ENCODE measurements around the gene ABLIM2.
"Not testable (repeated sequence)": the region's sequence is repeated elsewhere in the genome, so short reads cannot be mapped to it uniquely, and the experiment has no call there.

Gene ABLIM2

GRCh38 chr4:8155660-8156421 lies 2.8 kb downstream of the ABLIM2 start:
- no peak for DNase-seq

- no peak for DNase-seq
These were observed 3.6 kb downstream of the ABLIM2 start for GRCh38 chr4:8155048-8155447.

- no peak for DNase-seq
These were observed 5.2 kb downstream of the ABLIM2 start for GRCh38 chr4:8153441-8153840.

GRCh38 chr4:8152865-8153257 lies 5.8 kb downstream of the ABLIM2 start:
- DNase-seq, result no peak

GRCh38 chr4:8152090-8152864 lies 6.3 kb downstream of the ABLIM2 start:
- DNase-seq, result no peak

- no peak for DNase-seq
These were observed 7.4 kb downstream of the ABLIM2 start for GRCh38 chr4:8151165-8151650.

GRCh38 chr4:8150152-8151090 lies 8.2 kb downstream of the ABLIM2 start:
- DNase-seq, result no peak

GRCh38 chr4:8149664-8150063 lies 8.9 kb downstream of the ABLIM2 start:
- DNase-seq, result no peak

GRCh38 chr4:8148785-8149435 lies 9.7 kb downstream of the ABLIM2 start:
- DNase-seq, result no peak

GRCh38 chr4:8148159-8148558 lies 10.5 kb downstream of the ABLIM2 start:
- DNase-seq, result no peak

GRCh38 chr4:8147231-8147970 lies 11.2 kb downstream of the ABLIM2 start:
- DNase-seq, result no peak

- no peak for DNase-seq
These were observed 12.5 kb downstream of the ABLIM2 start for GRCh38 chr4:8146157-8146556.

- no peak for DNase-seq
These were observed 14.3 kb downstream of the ABLIM2 start for GRCh38 chr4:8144359-8144758.

- DNase-seq, result no peak
These were observed 15.0 kb downstream of the ABLIM2 start for GRCh38 chr4:8143392-8144140.

- DNase-seq, result no peak
These were observed 16.1 kb downstream of the ABLIM2 start for GRCh38 chr4:8142556-8142955.

GRCh38 chr4:8141935-8142334 lies 16.7 kb downstream of the ABLIM2 start:
- DNase-seq, result no peak

GRCh38 chr4:8140915-8141314 lies 17.7 kb downstream of the ABLIM2 start:
- DNase-seq, result no peak

- not testable (repeated sequence) for DNase-seq
These were observed 18.9 kb downstream of the ABLIM2 start for GRCh38 chr4:8139726-8140125.

- DNase-seq, result no peak
These were observed 21.5 kb downstream of the ABLIM2 start for GRCh38 chr4:8136972-8137710.

- no peak for DNase-seq
These were observed 22.1 kb downstream of the ABLIM2 start for GRCh38 chr4:8136529-8136928.
